ENCODE results near the gene LIPK.
A peak's percentile ranks its signal among the peaks of the same experiment; 100 is the strongest.

LIPK gene

GRCh38 chr10:88788924-88789323 is 82.9 kb downstream of the LIPK start:
- DNase-seq, result no peak

- DNase-seq, result no peak
Observed at GRCh38 chr10:88791924-88792323, 85.9 kb downstream of the LIPK start.

GRCh38 chr10:88792661-88793060 is 86.6 kb downstream of the LIPK start:
- no peak for DNase-seq

- DNase-seq, result peak; percentile 29
Observed at GRCh38 chr10:88793712-88794299, 87.8 kb downstream of the LIPK start.

GRCh38 chr10:88794731-88795130 is 88.7 kb downstream of the LIPK start:
- no peak for DNase-seq

- no peak for DNase-seq
Observed at GRCh38 chr10:88800152-88801125, 94.4 kb downstream of the LIPK start.
